Stimulated activated CD4-positive, alpha-beta T cell treated with anti-CD3 and anti-CD28 coated beads, TNF-alpha, amount 100 ng/mL, for 48 hours (primary cell): Measurements from ENCODE around the gene NGF.

Experiments used
- DNase-seq, 3 donors: peaks; one replicate each; pipeline ENCODE4 v3.0.0-alpha.2; 2020; ENCODE audit warnings: low read depth in 3 of 3

NGF gene

DNA sequence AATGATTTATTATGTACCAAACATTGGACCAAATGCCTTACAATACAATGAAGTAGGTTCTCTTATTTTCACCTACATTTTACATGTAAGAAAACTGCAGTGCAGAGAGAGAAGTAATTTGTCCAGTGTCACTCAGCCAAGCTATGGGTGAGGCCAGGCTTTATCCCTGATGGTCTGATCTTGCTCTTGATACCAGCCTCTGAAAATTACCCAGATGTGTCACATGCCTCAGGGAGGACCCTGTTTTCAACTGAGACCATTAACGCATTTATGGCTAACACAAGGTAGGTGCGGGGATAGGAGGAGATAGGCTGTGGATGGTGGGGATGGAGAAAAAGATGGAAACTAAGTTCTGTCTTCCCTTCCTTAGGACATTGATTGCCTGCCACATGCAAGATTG lies 56.9 kb downstream of the NGF start:
- DNase-seq: no peak

DNA sequence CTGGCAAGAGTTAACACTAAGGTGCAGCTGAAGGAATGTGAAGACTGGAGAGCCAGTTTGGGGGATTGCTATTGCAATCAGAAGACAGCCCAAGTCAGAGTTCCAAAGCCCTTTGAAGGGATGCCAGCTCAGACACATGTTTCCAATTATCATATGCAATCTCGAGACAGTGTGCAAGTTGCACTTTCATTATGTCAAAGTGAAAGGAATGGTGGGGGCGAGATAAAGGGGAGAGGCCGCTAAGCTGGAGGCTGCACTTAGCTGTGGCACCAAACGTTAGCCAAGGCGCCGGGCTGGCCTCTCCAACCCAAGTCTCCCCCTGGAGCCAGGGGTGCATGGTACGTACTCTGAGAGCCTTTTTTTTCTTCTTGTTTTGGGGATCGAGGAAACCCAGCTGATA lies 58.0 kb downstream of the NGF start:
- no peak for DNase-seq

DNA sequence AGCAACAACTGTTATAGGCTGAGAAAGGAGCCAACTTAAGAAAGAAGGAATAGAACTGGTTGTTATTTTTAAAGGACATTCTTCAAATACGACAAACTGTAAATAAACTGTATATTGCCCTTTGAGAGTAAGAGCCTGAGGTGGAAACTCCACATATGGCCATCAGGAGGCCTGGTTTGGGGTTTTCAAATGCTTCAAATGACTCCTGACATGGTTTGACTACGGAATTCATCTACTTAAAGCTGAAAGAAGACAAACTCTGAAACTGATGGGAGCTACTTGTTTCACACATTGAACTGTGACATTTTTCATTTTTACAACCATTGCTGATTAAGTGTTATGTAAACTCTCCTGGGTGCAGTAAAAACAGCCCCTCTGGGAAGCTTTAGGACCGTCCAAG lies 59.8 kb downstream of the NGF start:
- DNase-seq: no peak

DNA sequence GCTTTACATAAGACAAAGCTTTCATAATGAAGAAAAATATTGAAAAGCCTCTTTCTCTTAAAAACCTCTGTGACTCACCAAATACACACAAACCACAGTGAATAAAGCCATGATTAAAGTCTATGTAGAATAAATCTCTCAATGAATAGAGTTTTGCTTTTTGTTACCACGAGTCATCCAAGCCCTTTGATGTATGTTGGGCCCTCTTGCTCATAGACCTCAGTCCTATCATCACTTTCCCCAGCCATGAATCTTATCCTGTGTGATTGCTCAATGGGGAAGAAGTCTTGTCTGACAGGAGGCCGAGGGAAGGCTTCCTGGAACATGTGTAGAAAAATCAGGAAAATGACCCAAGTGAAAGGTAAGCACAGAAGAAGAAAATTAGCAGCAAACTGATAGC lies 60.8 kb downstream of the NGF start:
- no peak for DNase-seq

DNA sequence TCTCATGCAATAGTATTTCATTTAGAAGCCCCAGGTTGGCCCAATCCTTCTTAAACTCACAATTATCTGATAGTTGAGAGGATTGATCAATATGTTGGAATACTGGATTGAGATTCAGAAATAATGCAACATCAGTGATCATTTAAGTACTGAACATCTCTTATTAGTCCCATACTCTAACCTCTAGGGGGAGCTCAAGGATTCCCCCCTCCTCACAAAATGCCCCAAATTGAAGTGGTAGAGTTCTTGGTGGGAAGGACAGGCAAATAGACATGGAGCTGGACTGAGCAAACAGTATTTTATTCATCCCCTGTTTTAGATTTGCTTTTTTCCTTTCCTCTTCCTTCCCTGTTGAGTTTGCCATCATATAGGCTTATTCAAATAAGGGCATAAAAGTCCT lies 62.8 kb downstream of the NGF start:
- no peak for DNase-seq

DNA sequence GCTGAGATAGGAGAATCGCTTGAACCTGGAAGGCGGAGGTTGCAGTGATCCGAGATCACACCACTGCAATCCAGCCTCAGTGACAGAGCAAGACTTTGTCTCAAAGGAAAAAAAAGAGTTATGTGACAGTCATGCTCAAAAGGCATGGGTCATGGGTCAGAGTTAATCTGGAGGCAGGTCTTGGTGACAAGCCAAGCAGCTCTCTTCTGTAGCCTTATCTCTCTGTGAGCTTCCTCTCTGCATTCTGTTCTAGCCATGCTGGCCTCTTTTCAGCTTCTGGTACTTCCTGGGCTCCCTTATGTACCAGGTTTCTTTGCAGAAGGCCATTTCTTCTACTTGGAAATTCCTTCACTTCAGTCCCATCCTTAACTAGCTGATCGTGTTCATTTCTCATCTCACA lies 63.6 kb downstream of the NGF start:
- no peak for DNase-seq

DNA sequence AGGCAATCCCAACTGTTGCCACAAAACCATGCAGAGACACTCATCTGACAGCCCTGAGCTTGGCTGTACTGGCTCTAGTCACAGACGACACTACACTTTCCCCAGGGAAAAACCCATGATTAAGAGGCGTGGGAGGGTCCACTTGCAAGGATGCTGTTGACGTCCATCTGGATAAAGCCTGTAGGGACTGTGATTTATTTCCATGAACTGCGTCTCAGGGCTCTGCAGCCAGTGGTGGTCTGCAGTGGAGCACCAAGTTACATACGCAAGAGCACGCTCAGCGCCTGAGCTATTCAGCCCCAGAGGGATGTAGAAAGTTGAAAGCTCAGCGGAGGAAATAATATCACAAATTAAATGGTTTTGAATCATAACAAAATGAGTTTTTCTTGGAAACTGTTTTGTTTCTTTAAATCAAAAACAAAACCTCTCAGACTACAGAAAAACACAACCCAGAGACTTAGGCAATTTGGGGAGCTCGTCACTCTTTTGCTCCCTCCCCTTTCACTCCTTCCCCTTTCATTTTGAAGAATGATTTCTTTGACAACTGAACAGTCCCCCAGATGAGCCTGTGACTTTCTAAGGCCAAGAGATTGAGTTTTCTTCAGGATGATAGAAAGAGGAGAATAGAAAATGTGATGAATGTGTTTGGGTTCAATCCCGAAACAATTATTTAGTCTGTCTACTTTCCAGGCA lies 71.2 kb downstream of the NGF start:
- DNase-seq: no peak

DNA sequence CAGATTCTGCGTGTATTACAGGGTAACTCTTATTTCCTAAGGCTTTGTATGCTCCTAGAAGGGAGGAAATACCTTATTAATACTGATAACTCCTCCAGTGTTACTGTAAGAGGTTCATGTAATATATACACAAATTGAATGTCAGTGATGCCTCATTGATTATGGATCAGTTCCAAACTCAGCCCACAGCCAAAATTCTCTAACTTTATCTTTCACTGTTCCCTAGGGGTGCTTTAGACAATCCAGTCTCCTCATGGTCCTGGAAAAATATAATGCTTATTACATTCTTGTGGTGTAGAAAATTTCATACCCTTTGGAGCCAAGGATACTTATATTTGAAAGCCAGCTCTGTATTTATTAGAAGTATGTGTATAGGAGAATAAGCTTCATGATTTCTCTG lies 73.0 kb downstream of the NGF start:
- DNase-seq: no peak

DNA sequence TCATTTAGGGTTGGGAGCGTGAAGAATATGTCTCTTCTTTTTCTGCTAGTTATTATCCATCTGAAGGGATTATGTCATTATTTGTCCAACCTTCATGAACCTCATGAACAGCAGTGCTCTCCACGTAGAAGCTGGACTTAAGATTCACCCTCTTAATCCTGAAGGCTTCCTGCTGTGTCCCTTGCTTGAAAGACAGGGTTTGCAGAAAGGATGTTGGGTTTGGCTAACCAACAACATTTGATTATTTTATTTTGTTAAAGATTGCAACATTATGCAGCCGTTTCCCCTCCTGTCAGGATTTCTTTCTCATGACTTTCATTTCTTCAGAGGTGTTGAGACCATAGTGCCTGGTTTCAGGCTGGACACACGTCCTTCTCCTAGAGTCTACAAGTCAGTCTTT lies 75.2 kb downstream of the NGF start:
- no peak for DNase-seq

DNA sequence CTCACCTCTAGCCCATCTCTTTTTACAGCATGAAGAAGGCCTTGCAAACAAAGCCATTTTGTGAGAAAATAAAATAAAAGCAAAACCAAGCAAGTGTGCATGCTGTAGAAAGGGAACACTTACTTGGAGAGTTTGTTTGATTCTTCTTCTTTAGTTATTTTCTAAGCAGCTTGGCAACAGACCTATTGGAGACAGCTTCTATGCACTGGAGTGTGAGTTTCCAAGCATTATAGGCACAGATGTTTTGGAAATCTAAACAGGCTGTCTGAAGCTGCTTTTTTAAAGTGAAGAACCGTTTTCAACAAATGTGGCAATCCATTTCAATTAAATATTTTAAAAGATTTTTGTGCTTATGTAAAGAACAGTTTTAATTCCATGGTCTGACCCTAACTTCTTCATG lies 76.6 kb downstream of the NGF start:
- DNase-seq: no peak

DNA sequence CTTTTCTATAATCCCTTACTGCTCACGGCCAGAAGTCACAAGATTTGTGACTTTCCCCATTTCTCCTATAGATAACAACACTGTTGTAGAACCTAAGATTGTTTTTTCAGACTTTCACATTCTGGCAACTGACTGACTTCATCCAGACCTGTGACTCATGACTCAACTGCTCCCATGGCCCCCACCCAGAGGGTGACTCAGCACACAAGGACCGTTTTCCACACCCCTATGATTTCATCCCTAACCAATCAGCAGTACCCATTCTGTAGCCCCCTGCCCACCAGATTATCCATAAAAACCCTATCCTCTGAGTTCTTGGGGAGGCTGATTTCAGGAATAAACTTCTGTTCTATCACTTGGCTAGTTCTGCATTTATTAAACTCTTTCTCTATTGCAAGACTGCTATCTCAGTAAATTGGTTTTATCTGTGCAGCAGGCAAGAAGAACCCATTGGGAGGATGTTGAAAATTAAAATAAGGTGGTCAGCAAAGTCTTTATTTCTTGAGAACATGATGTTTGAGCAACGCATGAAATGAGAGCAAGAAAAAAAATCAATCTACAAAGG lies 79.7 kb downstream of the NGF start:
- no peak for DNase-seq

DNA sequence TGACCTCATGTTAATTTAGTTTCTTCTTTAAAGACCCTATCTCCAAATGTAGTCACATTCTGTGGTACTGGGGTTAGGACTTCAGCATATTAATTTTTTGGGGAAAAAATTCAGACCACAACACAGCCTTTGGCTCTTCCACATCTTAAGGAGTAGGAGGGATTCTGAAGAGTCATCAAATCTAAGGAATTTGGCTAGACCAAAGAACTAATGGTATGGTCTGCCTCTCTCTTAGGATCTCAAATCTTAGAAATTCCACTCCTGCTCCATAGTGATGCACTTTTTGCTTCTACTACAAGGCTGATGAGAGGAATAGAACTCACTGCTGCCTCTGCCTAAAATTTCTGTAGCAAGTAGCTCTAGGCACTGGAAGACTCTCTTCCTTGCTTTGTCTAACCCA lies 80.5 kb downstream of the NGF start:
- no peak for DNase-seq

DNA sequence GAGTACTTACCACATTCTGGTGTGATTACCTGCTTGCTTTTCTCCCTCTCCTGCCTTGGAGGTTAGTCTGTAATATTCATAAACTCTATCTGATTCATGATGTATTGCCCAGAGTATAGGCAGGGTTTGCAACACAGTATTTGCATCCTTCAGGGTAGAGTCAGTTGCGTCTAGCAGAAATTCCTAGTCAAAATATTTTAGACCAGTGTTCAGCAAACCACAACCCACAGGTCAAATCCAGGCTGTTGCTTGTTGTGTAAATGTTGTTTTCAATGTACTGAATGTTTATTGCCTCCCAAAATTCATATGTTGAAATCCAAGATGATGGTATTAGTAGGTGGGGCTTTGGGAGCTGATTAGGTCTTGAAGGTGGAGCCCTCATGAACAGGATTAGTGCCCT lies 82.9 kb downstream of the NGF start:
- no peak for DNase-seq

DNA sequence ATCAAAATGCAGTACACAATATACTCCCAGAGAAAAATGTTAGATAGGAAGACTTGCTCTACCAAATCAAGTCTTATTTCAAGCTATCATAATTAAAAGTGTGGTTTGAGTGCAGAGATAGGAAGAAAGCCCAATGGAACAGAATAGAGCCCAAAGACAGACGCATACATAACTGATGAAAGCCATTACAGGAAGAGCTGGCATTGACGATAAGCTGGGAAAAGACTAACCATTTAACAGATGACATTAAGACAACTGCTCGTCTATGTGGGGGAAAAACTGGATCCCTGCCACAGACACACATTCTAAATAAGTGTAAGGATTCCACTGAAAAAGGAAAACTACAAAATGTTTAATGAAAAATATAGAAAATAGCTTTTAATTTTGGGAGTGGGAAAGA lies 85.5 kb downstream of the NGF start:
- DNase-seq: no peak

DNA sequence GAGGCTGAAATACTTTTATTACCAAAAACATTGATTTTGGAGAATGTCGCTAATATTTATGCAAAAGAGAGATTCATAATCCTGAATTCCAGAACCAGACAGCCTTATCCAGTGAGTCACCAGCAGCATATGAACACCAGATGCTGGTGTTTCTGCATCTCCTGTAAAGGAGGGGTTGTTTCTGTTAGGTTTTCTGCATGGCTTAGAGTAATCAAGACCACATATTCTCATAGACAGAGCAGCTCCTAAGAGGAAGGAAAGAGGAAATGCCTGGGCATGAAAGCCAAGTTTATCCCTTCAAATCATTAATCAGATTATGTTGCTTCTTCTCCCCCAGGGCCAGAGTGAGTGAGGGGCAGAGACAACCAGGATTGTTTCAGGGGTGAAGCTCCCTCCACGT lies 86.2 kb downstream of the NGF start:
- no peak for DNase-seq

DNA sequence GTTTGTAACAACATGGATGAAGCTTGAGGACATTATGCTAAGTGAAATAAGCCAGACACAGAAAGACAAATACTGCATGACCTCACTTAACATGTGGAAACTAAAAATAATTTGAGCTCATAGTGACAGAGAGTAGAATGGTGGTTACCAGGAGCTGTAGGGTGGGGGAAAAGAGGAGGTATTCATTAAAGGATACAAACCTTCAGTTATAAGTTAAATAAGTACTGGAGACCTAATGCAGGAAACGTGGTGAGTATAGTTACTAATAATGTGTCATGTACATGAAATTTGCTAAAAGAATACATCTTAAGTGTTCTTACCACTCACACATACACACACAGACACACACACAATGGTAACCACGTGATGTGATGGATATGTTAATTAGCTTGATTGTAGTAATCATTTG lies 86.7 kb downstream of the NGF start:
- no peak for DNase-seq

DNA sequence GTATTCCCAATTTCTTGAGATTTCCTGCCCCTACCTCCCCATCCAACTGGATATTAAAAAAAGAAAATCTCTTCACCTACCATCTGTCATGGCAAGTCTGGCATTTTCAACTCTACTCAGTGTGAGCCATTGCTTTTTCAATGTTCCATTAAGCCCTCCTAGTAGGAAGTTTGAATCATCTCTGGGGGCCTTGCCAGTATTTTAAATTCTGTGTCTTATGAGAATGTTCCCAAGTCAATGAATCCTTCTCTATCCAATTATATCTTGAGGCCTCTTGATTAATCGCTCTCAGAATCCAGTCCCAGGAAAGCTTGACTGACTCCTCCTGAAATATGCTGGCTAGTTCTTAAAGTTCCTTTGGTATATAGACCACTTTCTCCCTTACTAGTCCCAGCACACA lies 91.5 kb downstream of the NGF start:
- no peak for DNase-seq

DNA sequence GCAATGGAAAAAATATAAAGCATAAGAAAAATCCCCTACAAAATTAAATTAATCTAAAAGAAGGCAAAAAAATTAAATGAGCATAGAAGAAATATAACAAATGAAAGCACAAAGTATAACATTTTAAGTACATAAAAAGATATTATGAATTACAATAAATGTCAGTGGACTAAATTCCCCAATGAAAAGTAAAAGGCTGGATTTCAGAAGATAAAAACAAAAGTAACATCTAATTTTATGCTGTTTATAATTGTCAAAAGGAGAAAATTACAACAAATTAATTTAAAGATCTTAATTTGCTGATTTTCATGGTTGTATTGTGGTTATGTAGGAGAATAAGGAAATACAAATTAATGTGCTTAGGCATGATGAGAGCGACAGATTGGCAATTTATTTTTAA lies 92.8 kb downstream of the NGF start:
- no peak for DNase-seq

DNA sequence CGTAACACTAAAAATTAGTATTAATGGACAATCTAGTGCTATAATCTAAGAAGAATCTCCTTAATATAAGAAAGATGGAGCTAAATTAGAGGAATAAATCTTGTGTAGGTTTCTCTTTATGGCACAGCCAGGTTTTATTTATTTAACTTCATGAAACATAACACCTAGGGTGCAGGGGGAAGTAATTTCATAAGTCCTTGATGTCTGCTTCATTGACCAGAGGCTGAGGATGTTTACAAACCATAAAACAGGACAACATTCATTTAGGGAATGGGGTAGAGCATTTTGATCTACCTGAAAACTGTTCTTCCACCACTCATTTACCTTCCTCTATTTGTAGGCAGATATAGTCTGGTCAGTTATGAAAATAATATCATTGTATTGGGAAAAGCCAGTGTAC lies 95.5 kb downstream of the NGF start:
- DNase-seq: no peak

DNA sequence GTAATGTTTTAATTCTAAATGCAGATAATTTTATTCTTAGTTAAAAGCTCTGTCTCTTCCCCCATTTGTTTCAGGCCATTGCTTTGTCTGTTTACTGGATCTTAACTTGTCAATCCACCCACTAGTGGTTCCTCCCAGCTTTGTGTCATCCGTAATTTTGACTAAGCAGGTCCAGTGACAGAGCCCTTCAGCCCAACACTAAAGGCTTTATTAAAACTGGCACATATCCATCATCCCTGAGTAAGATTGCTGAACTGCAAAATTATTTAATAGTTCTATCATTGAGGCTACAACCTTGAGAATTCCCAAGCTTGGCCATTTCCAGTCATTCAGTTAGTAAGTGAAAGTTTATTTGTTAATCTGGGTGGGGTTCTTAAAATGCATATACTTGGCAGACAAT lies 96.7 kb downstream of the NGF start:
- DNase-seq: no peak

DNA sequence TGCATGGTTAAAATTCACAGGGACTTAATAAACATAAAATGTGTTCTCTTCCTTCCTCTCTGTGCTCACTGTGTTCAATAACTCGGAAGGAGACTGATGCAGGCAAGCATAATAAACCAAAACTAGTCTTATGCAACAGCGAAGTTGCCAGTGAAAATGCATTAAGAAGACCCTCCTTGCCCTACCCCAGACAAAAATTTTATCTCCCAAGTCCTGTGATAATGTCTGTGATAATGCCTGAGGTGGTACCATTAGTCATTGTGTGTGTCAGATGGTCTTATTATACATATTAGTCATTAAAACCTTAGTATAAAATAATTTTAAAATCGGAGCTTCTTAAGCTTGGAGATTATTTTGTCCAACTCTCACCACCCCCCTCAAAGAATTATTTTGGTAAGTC lies 97.8 kb downstream of the NGF start:
- no peak for DNase-seq

DNA sequence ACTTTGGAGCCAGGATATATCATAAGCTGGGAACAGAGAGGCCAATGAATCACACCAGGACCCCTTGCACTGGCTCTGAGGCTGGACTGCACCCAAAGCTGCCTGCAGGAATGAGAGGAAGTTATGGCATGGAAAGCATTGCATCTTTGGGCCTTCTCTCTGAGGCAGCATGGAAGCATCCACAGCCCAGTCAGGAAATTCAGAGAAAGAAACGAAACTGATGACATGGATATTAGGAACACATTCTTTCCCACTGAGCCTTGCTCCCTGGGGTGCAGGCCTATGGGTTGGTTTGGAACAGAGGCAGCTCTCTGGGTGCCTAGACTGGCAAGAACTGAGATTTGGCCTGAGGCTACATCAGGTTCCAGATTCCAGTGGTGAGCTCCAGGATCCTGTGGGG lies 98.6 kb downstream of the NGF start:
- DNase-seq: no peak

DNA sequence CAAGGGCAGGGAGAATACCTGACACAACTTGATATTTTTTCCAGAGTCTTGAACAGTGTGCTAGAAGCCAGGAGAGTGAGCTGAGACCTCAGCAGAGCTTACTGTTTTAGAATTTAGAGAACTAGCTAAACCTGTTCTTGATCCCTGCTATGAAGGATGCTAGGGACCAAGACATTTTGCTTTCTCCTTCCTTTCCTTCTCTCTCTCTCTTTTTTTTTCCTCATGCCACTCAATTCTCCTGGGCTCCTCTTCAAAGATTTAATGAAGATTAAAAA lies 99.0 kb downstream of the NGF start:
- DNase-seq: no peak

DNA sequence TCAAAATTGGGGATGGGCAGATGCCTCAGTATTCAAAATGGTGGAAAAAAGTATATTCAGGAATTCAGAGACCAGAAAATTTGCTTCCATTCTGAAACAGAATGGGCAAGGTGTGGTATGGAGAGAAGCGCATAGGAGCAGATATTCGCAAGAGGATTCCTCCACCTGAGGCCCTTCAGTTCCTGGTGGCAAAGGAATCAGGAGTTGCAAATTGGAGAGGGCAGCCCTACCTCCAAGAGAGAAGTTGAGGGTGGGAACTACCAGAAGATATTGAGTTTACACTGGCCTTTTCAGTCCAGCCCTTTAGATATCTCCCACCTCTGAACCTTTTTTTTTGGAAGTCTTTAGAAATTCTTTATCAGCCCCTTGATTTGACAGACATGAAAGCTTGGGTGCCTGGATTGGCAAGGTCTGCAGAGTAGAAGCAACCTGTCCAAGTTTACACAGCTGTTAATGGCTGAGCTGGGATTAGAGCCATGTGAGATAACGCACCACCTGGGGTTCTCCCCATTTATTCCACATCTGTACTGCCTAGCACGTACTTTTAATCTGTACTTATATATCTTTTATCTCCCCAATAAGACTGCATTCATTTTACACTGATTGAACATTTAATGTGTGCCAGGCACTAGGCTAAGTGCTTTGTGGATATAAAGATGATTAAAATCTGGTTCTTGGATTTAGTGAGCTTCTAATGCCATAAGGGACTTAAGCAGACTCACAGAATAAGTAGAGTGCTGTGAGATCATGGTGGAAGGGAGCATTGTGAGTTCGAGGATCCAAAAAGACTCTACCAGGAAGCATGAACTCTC lies 99.5 kb downstream of the NGF start:
- DNase-seq: no peak
